Activated CD4-positive, alpha-beta memory T cell treated with anti-CD3 and anti-CD28 coated beads, Interleukin-2, amount 10 ng/mL, durations not matched to agents 7 days and 5 days (primary cell): ENCODE measurements around the gene RPAP2. TPM values are rescaled to one million over a fixed set of nuclear protein-coding genes. Genes with fewer than 3 reads are reported as not detected.
"Not testable (repeated sequence)": the region's sequence is repeated elsewhere in the genome, so short reads cannot be mapped to it uniquely, and the experiment has no call there.

Experiments
- CTCF ChIA-PET: fragments of 350-600 bp; sonication (Branson Sonifier 250); formaldehyde crosslinking; loops from one replicate; lab custom pipeline; 2021; ENCODE audit warnings: antibody characterized with exemption, inconsistent platforms; lab: Charles Lee
- POLR2A ChIA-PET: fragments of 350-600 bp; sonication (Branson Sonifier 250); formaldehyde crosslinking; loops from one replicate; lab custom pipeline; 2021; ENCODE audit warnings: antibody characterized with exemption; lab: Charles Lee
- DNase-seq: peaks from one replicate; pipeline ENCODE4 v3.0.0-alpha.2; 2020
- H3K27ac Mint-ChIP-seq: one replicate; pipeline ENCODE4 v1.8.0; 2021; ENCODE audit warnings: mild to moderate bottlenecking, mixed read lengths
- H3K27me3 Mint-ChIP-seq: one replicate; pipeline ENCODE4 v1.8.0; 2021; ENCODE audit warnings: mixed read lengths
- H3K36me3 Mint-ChIP-seq: one replicate; pipeline ENCODE4 v1.8.0; 2021; ENCODE audit warnings: low read depth, mixed read lengths
- H3K4me1 Mint-ChIP-seq: one replicate; pipeline ENCODE4 v1.8.0; 2021; ENCODE audit warnings: mixed read lengths
- H3K4me3 Mint-ChIP-seq: one replicate; pipeline ENCODE4 v1.8.0; 2021; ENCODE audit warnings: mild to moderate bottlenecking, mixed read lengths
- H3K9me3 Mint-ChIP-seq: one replicate; pipeline ENCODE4 v1.8.0; 2021; ENCODE audit warnings: mixed read lengths
- total RNA-seq, 2 experiments: library from RNA; stranded (reverse); gene quantifications; one replicate each; pipeline ENCODE4 v1.2.3, GENCODE V29; 2021

RPAP2 gene
- total RNA-seq, 2 experiments from 2014 or later: 31.6 to 36.5 TPM

DNA sequence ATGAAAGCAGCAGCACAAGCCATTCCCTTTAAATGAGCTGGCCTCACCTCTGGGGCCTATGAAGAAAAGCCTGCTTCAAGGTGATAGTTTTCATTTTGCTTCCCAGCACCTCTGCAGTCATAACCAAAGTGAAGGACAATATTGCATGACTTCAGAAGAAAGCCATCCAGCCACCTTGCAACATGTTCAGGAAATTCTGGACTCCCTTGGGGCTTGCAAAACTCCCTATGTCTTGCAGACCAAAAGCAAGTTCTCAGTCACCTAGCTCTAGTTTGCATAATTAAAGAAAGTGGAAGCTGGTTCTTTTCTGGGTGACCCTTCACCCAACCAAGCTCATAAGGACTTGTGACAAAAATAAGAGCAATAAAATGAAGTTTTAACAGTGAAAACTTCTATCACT is 100.2 kb downstream of the RPAP2 start:
- no peak overlapping the region for H3K4me3 Mint-ChIP-seq
- no peak overlapping the region for H3K27ac Mint-ChIP-seq
- peaks cover 13% of the 10 kb centered on the region for H3K36me3 Mint-ChIP-seq
- peaks cover 2% of the 10 kb centered on the region for H3K4me1 Mint-ChIP-seq
- ChIA-PET POLR2A (interaction anchor here (0.8 to 0.9 kb wide), 2 partner anchors 12 to 88 kb away, joined by 3 read pairs; no protein-coding TSS in a partner anchor), CTCF (no interaction called here)
- H3K9me3 Mint-ChIP-seq: peaks cover 18% of the 10 kb centered on the region
- no peaks in the 10 kb centered on the region for H3K27me3 Mint-ChIP-seq
- DNase-seq: no peak

DNA sequence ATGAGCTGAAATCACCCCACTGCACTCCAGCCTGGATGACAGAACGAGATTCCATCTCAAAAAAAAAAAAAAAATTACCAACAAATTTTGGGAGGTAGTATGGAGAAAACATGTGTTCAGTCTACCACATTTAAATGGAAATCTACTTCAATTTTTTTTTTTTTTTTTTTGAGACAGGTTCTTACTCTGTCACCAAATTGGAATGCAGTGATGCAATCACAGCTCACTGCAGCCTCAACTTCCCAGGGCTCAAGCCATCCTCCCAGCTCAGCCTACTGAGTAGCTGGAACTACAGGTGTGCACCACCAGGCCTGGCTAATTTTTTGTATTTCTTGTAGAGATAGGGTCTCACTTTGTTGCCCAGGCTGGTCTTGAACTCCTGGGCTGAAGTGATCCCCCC is 105.8 kb downstream of the RPAP2 start:
- ChIA-PET POLR2A (interaction anchor here (1.1 kb wide), 1 partner anchor 13 kb away, joined by 3 read pairs; no protein-coding TSS in a partner anchor), CTCF (interaction anchor here (0.6 kb wide), 1 partner anchor 308 kb away, joined by 6 read pairs; no protein-coding TSS in a partner anchor)
- Mint-ChIP-seq H3K9me3 (peaks cover 23% of the 10 kb centered on the region), H3K36me3 (peaks cover 15% of the 10 kb centered on the region), H3K27ac (no peak overlapping the region), H3K4me3 (no peak overlapping the region), H3K27me3 (no peaks in the 10 kb centered on the region), H3K4me1 (peaks cover 9% of the 10 kb centered on the region)
- no peak for DNase-seq

DNA sequence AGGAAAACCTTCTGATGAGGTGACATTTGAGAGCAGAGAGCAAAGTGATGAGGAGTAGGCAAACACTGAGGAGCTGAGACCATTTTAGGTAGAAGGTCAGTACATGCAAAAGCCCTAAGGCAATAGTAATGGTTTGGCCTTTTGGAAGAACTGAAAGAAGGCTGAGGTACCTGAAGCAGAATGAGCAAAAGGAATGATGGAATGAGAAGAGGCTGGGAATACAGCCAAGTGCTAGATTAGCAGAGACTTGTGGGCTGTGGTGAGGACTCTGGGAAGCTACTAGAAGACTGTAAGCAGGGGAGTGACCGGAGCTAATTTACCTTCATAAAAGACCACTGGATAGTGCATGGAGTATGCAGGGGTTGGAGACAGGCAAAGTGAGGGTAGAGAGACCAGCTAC is 110.0 kb downstream of the RPAP2 start:
- H3K4me1 Mint-ChIP-seq: peaks cover 40% of the 10 kb centered on the region
- DNase-seq: no peak
- no peak overlapping the region for H3K27ac Mint-ChIP-seq
- H3K9me3 Mint-ChIP-seq: peaks cover 8% of the 10 kb centered on the region
- H3K4me3 Mint-ChIP-seq: no peak overlapping the region
- POLR2A ChIA-PET: interaction anchor here (1.1 to 2.8 kb wide), 4 partner anchors 65 to 93 kb away, joined by 3 to 11 read pairs (median 6); no protein-coding TSS in a partner anchor
- CTCF ChIA-PET: interaction anchor here (1.3 kb wide), 1 partner anchor 99 kb away, joined by 4 read pairs; no protein-coding TSS in a partner anchor
- peaks cover 5% of the 10 kb centered on the region for H3K36me3 Mint-ChIP-seq
- H3K27me3 Mint-ChIP-seq: no peaks in the 10 kb centered on the region

DNA sequence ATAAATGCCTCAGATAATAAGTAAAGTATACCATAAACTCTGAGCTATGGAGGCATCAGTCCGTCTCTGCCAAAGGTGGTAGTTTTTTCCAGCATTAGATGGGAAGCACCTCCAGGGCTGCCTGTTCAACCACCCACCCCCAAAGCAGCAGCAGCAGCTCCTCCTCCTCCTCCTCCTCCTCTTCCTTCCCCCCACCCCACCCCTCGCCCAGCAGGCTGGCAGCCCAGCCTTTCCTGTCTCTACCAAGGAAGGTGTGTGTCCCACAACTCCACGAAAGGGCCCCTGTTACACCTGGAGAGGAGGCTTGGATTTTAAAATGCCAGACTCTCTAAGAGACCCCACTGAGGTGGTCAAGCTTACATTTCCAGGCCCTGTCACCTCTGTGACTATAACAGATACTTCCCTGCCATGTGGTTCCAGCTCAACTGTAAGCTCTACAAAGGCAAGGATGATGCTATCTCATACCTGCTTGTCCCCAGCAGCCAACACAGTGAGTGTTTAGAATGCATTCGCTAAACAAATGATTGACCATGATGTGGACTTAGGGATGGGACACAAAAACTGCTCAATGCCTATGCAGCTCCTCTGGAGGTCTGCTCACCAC is 111.2 kb downstream of the RPAP2 start:
- no peaks in the 10 kb centered on the region for H3K36me3 Mint-ChIP-seq
- ChIA-PET POLR2A (interaction anchor here (0.6 to 2.8 kb wide), 5 partner anchors 72 to 100 kb away, joined by 3 to 11 read pairs (median 4); no protein-coding TSS in a partner anchor), CTCF (interaction anchor here (0.6 to 1.0 kb wide), 4 partner anchors 9 to 388 kb away, joined by 3 read pairs; no protein-coding TSS in a partner anchor)
- H3K4me3 Mint-ChIP-seq: no peak overlapping the region
- peak overlapping the region; percentile 72 for H3K27ac Mint-ChIP-seq
- peaks cover 4% of the 10 kb centered on the region for H3K9me3 Mint-ChIP-seq
- peaks cover 40% of the 10 kb centered on the region for H3K4me1 Mint-ChIP-seq
- no peaks in the 10 kb centered on the region for H3K27me3 Mint-ChIP-seq
- DNase-seq: no peak

DNA sequence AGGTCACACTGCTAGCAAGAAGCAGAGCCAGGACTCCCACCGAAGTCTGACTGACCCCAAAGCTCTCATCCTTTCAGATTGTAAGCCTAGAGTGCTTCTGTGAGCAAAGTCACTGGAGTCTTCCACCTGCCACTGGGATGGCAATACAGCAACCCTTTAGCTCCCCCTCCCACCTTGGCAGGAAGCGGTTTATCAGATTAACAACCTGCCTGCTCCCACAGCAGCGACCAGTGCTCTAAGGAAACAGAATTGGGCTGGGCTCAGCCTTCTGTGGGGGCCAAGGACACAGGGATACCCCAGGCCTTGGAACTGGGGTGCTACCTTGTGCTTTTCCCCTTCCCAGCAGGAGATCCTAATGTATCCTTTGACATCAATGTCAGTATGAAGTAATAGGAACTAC is 111.8 kb downstream of the RPAP2 start:
- Mint-ChIP-seq H3K9me3 (peaks cover under 1% of the 10 kb centered on the region), H3K27ac (peak overlapping the region; percentile 72), H3K4me1 (peaks cover 40% of the 10 kb centered on the region), H3K4me3 (no peak overlapping the region), H3K27me3 (no peaks in the 10 kb centered on the region), H3K36me3 (no peaks in the 10 kb centered on the region)
- CTCF ChIA-PET: interaction anchor here (0.5 to 1.2 kb wide), 5 partner anchors 9 to 389 kb away, joined by 3 read pairs; no protein-coding TSS in a partner anchor
- POLR2A ChIA-PET: interaction anchor here (0.6 to 2.8 kb wide), 5 partner anchors 11 to 95 kb away, joined by 3 to 11 read pairs (median 4); no protein-coding TSS in a partner anchor
- DNase-seq: peak; percentile 66

DNA sequence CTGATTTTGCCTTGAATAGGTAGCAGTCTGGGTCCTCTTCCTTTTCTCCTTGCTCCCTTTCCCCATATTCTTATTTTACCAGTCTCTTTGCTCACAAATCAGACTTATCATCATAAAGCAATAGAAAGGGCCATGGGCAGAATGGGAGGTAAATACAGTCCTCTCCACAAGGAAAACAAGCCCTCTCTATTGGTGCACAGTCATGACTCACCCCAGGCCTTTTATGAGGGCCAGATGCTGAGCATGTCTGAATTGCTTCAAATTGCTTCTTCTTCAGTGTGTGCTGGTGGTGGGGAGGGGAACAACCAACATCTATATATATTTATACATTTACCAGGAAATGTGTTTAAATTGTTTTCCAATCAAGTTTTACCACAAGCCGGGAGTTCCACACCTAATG is 112.7 kb downstream of the RPAP2 start:
- Mint-ChIP-seq H3K36me3 (no peaks in the 10 kb centered on the region), H3K4me3 (no peak overlapping the region), H3K27ac (no peak overlapping the region), H3K4me1 (peaks cover 40% of the 10 kb centered on the region), H3K9me3 (no peaks in the 10 kb centered on the region), H3K27me3 (no peaks in the 10 kb centered on the region)
- POLR2A ChIA-PET: interaction anchor here (1.3 to 2.8 kb wide), 3 partner anchors 12 to 96 kb away, joined by 3 to 11 read pairs (median 9); no protein-coding TSS in a partner anchor
- CTCF ChIA-PET: interaction anchor here (1.2 kb wide), 1 partner anchor 101 kb away, joined by 3 read pairs; no protein-coding TSS in a partner anchor
- no peak for DNase-seq

DNA sequence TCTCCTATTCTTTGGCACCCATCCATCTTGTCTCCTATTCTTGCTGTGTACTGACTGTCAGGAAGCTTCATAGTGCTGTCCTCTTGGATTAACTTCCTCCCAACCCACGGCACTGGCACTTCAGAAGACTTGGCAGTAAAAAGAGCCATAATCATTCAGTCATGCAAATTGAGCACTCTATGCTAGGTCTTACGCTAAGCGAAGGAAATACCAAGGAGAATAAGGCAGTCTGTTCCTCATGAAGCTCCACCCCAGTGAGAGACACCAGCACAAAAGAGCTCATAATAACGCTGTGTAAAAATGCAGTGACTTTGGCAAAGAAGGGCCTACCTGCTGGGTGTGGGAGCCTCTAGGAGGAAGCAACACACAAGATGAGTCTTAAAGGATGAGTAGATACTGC is 120.8 kb downstream of the RPAP2 start:
- no peak for DNase-seq
- no peaks in the 10 kb centered on the region for H3K36me3 Mint-ChIP-seq
- no peaks in the 10 kb centered on the region for H3K9me3 Mint-ChIP-seq
- H3K27me3 Mint-ChIP-seq: no peaks in the 10 kb centered on the region
- ChIA-PET POLR2A (no interaction called here), CTCF (interaction anchor here (1.2 kb wide), 1 partner anchor 9 kb away, joined by 3 read pairs; no protein-coding TSS in a partner anchor)
- H3K4me1 Mint-ChIP-seq: no peaks in the 10 kb centered on the region
- no peak overlapping the region for H3K27ac Mint-ChIP-seq
- no peak overlapping the region for H3K4me3 Mint-ChIP-seq

DNA sequence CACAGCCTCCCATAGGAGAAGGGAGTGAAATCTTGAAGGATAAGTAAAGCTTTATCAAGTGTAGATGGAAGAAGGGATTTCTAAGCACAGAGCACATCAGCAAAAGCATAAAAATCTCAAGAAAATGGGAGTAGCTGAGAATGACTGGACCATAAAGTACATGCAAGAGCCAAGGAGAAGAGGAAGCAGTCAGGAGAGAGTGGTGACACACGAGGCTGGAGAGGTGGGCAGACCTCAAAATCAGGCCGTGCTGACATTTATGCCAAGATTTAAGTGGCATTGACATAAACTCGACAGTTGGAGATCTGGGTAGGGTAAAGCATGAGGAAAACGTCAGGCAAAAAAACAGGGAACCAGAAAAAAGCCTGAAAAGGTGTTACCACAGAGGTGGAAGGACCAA is 125.5 kb downstream of the RPAP2 start:
- no peak overlapping the region for H3K4me3 Mint-ChIP-seq
- no peaks in the 10 kb centered on the region for H3K9me3 Mint-ChIP-seq
- CTCF ChIA-PET: interaction anchor here (1.2 kb wide), 1 partner anchor 114 kb away, joined by 3 read pairs; no protein-coding TSS in a partner anchor
- no peak for DNase-seq
- no peaks in the 10 kb centered on the region for H3K36me3 Mint-ChIP-seq
- POLR2A ChIA-PET: no interaction called here
- H3K27ac Mint-ChIP-seq: no peak overlapping the region
- no peaks in the 10 kb centered on the region for H3K4me1 Mint-ChIP-seq
- H3K27me3 Mint-ChIP-seq: no peaks in the 10 kb centered on the region

DNA sequence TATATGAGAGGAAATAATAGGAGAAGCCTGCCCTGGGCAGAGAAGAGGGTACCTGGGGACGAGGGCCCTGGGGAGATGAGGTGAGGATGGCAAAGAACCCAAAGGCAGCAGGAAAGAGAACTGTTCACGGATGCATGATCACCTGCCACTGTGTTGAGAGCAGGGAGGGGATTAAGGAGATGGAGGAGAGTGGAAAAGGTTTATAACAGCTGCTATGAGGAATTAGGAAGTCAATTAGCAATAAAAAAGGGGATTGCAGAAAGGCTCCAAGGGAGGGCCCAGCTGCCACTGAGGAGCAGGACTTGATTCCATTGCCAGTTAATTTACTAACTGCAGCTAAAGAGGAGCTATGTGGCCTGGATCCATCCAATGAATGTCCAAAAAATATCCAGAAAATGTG is 126.8 kb downstream of the RPAP2 start:
- no peaks in the 10 kb centered on the region for H3K4me1 Mint-ChIP-seq
- no peaks in the 10 kb centered on the region for H3K9me3 Mint-ChIP-seq
- H3K36me3 Mint-ChIP-seq: no peaks in the 10 kb centered on the region
- CTCF ChIA-PET: no interaction called here
- no peaks in the 10 kb centered on the region for H3K27me3 Mint-ChIP-seq
- DNase-seq: no peak
- no peak overlapping the region for H3K4me3 Mint-ChIP-seq
- H3K27ac Mint-ChIP-seq: no peak overlapping the region
- POLR2A ChIA-PET: interaction anchor here (0.9 kb wide), 1 partner anchor 59 kb away, joined by 3 read pairs; no protein-coding TSS in a partner anchor

DNA sequence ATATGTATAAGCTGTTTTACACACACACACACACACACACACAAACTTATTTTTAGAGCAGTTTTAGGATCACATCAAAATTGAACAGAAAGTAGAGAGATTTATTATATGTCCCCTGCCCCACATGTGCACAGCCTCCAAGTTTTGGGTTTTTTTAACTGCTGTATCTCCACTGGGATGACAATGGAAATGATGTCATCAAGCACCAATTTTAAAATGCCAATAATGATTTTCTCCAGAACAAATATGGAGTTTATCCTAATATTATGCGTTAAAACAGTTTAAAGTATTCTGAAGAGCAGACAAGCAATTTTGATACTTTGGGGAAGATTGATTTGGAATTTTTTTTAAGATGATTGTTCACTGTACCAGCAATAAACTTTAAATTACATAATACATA is 131.2 kb downstream of the RPAP2 start:
- Mint-ChIP-seq H3K4me3 (no peak overlapping the region), H3K36me3 (peaks cover 7% of the 10 kb centered on the region), H3K9me3 (peaks cover 2% of the 10 kb centered on the region), H3K27ac (no peak overlapping the region), H3K4me1 (no peaks in the 10 kb centered on the region), H3K27me3 (peaks cover 7% of the 10 kb centered on the region)
- POLR2A ChIA-PET: no interaction called here
- no peak for DNase-seq
- CTCF ChIA-PET: interaction anchor here (0.8 kb wide), 1 partner anchor 9 kb away, joined by 4 read pairs; no protein-coding TSS in a partner anchor

DNA sequence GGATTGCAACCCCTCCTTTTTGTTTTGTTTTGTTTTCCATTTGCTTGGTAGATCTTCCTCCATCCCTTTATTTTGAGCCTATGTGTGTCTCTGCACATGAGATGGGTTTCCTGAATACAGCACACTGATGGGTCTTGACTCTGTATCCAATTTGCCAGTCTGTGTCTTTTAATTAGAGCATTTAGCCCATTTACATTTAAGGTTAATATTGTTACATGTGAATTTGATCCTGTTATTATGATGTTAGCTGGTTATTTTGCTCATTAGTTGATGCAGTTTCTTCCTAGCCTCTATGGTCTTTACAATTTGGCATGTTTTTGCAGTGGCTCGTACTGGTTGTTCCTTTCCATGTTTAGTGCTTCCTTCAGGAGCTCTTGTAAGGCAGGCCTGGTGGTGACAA is 135.7 kb downstream of the RPAP2 start:
- H3K9me3 Mint-ChIP-seq, H3K27me3 Mint-ChIP-seq, DNase-seq, H3K27ac Mint-ChIP-seq, H3K4me3 Mint-ChIP-seq, POLR2A ChIA-PET, CTCF ChIA-PET, H3K4me1 Mint-ChIP-seq: not testable (repeated sequence)
- peaks cover 10% of the 10 kb centered on the region for H3K36me3 Mint-ChIP-seq

DNA sequence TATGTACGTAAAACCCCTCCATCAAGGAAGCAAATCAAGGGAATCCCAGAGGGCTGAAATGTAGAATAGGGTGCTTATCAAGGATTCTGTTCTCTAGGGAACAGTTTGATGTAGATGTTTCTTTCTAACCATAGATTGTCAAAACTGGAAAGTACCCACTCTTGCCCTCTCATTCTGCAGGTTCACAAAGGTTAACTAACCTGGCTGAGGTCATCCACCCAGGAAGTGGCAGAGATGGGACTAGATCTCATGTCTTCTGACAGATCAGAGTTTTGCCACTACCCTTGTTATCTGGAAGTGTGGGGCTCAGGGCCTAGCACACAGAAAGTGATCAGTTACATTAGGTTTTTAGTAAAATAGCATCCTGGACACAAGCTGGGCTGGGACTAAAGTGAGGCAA is 140.4 kb downstream of the RPAP2 start:
- Mint-ChIP-seq H3K36me3 (peaks cover 3% of the 10 kb centered on the region), H3K9me3 (peaks cover 6% of the 10 kb centered on the region), H3K27ac (no peak overlapping the region), H3K4me3 (no peak overlapping the region), H3K4me1 (peaks cover 16% of the 10 kb centered on the region), H3K27me3 (peaks cover 3% of the 10 kb centered on the region)
- POLR2A ChIA-PET: interaction anchor here (1.8 kb wide), 1 partner anchor 46 kb away, joined by 3 read pairs; no protein-coding TSS in a partner anchor
- DNase-seq: no peak
- CTCF ChIA-PET: interaction anchor here (0.6 kb wide), 1 partner anchor 158 kb away, joined by 3 read pairs; no protein-coding TSS in a partner anchor

DNA sequence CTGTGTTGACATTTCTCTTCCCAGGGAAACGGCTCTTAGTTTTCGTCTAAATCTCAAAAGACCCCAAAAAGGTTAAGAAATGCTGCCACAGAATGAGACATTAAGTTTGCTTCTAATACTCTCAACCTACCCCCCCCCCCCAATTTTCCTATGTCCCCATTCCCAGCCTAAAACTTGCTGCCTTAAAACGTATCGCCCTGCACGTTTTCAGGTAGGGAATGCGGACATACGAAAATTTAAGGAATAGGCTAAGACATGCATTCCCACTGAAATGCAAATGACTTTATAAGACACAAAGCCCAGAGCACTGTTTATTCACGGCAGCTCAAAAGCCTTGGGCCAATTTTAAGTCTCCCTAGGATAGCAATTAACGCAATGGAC is 142.4 kb downstream of the RPAP2 start:
- no peaks in the 10 kb centered on the region for H3K36me3 Mint-ChIP-seq

More for the DNA sequence above, 142.4 kb downstream of the RPAP2 start:
- Mint-ChIP-seq H3K27me3 (no peaks in the 10 kb centered on the region), H3K9me3 (no peaks in the 10 kb centered on the region), H3K4me1 (peaks cover 18% of the 10 kb centered on the region), H3K27ac (no peak overlapping the region), H3K4me3 (no peak overlapping the region)
- ChIA-PET CTCF (no interaction called here), POLR2A (no interaction called here)
- no peak for DNase-seq
